ENCODE data around the gene ZNF225.

GRCh38 chr19:44113138-44113783, at the start of gene ZNF225:
- peak in 1 of 5 experiments; percentile 43 for TF ChIP-seq CTCF (IDR thresholded peaks at IDR 0.05)
- peak; percentile 26 to 91 for TF ChIP-seq EP300 (IDR thresholded peaks at IDR 0.05)

Measured in tibial nerve (tissue), 4 donors.